Breast epithelium (tissue), 4 donors: ENCODE data around the gene TTC38. TPM values are rescaled to one million over a fixed set of nuclear protein-coding genes. Genes with fewer than 3 reads are reported as not detected.

Experiments used
- DNase-seq, 2 donors: peaks; one replicate each; pipeline ENCODE4 v3.0.0-alpha.2; 2019; ENCODE audit warnings: low spot score in 2 of 2
- H3K27ac ChIP-seq, 2 donors: fragments of 200-600 bp; sonication (generic) in 1 of 2; one replicate each; pipeline ENCODE4 v1.5.1; 2016 to 2019; ENCODE audit warnings: mild to moderate bottlenecking in 1 of 2
- H3K27me3 ChIP-seq, 2 donors: fragments of 200-600 bp; sonication (generic) in 1 of 2; one replicate each; pipeline versions ENCODE4 v1.5.1 to v1.6.0; 2017 to 2019; ENCODE audit warnings: control low read depth in 1 of 2, mild to moderate bottlenecking in 1 of 2
- H3K36me3 ChIP-seq: fragments of 200-600 bp; one replicate; pipeline ENCODE4 v1.5.1; 2019
- H3K4me1 ChIP-seq, 2 donors: fragments of 200-600 bp; sonication (generic); one replicate each; pipeline ENCODE4 v1.5.1; 2016 to 2019; ENCODE audit warnings: control low read depth in 1 of 2
- H3K4me3 ChIP-seq, 3 donors: fragments of 200-600 bp; sonication (generic); 1 replicate in 2 of 3; 2 replicates in 1 of 3; pipeline ENCODE4 v1.5.1; 2016 to 2019; ENCODE audit warnings: mild to moderate bottlenecking in 3 of 3, moderate library complexity in 2 of 3
- H3K9me3 ChIP-seq, 2 donors: fragments of 200-600 bp; sonication (generic) in 1 of 2; one replicate each; pipeline ENCODE4 v1.5.1; 2016 to 2019; ENCODE audit warnings: control low read depth in 1 of 2
- CTCF ChIP-seq, 3 donors: fragments of 450-650 bp; IDR thresholded peaks; one replicate each; pipeline ENCODE4 v1.5.1; 2016 to 2017; ENCODE audit warnings: antibody characterized with exemption in 3 of 3, mild to moderate bottlenecking in 3 of 3, moderate library complexity in 3 of 3
- POLR2A ChIP-seq: fragments of 450-650 bp; IDR thresholded peaks from one replicate; pipeline ENCODE4 v1.6.1; 2016; ENCODE audit warnings: antibody characterized with exemption, mild to moderate bottlenecking, moderate library complexity
- POLR2AphosphoS5 ChIP-seq, 3 donors: sonication (generic); formaldehyde crosslinking; IDR thresholded peaks; one replicate each; pipeline ENCODE4 v1.6.1; 2017; ENCODE audit warnings: antibody characterized with exemption in 3 of 3
- intact Hi-C: fragments of 100-400 bp; cut with DNase I; formaldehyde crosslinking; loops from one replicate; pipeline ENCODE4 v1.15.1; 2023; ENCODE audit warnings: low total_unique reads
- total RNA-seq, 3 donors: library from RNA; depleted of rRNA; stranded (reverse); fragments of >200 nt; gene quantifications; one replicate each; pipeline ENCODE4 v1.1.0, GENCODE V29; 2016

The TTC38 gene
- total RNA-seq, 3 donors from 2014 or later, result 55.6 to 115 (median 82.3) TPM

- TF ChIP-seq POLR2AphosphoS5 (IDR thresholded peaks at IDR 0.05) (no peak), POLR2A (no peak), CTCF (IDR thresholded peaks at IDR 0.05) (no peak)
- Histone ChIP-seq H3K4me1 (no peaks in the 10 kb centered on the region), H3K36me3 (no peaks in the 10 kb centered on the region), H3K27me3 (no peaks in the 10 kb centered on the region), H3K4me3 (no peak overlapping the region), H3K27ac (no peak overlapping the region), H3K9me3 (no peaks in the 10 kb centered on the region)
- intact Hi-C loops, result no loop called here
- no peak for DNase-seq
Measured at GRCh38 chr22:46272762-46273431, 5.1 kb downstream of the TTC38 start.

GRCh38 chr22:46273432-46274148 lies 5.8 kb downstream of the TTC38 start:
- no peak for DNase-seq
- no peak overlapping the region for H3K4me3 ChIP-seq
- no peaks in the 10 kb centered on the region for H3K36me3 ChIP-seq
- no peak overlapping the region for H3K27ac ChIP-seq
- H3K27me3 ChIP-seq, result no peaks in the 10 kb centered on the region
- TF ChIP-seq CTCF (IDR thresholded peaks at IDR 0.05) (no peak), POLR2AphosphoS5 (IDR thresholded peaks at IDR 0.05) (no peak), POLR2A (no peak)
- H3K4me1 ChIP-seq, result no peaks in the 10 kb centered on the region
- no peaks in the 10 kb centered on the region for H3K9me3 ChIP-seq
- intact Hi-C loops, result no loop called here

- no peak for TF ChIP-seq CTCF (IDR thresholded peaks at IDR 0.05)
- TF ChIP-seq POLR2A, result no peak
- TF ChIP-seq POLR2AphosphoS5 (IDR thresholded peaks at IDR 0.05), result no peak
- no peak overlapping the region for H3K27ac ChIP-seq
- peaks cover 7% of the 10 kb centered on the region for H3K36me3 ChIP-seq
- no peaks in the 10 kb centered on the region for H3K27me3 ChIP-seq
- H3K4me3 ChIP-seq, result no peak overlapping the region
- no peak for DNase-seq
- H3K4me1 ChIP-seq, result no peaks in the 10 kb centered on the region
- no peaks in the 10 kb centered on the region for H3K9me3 ChIP-seq
- intact Hi-C loops, result no loop called here
Measured at GRCh38 chr22:46274381-46274780, 6.6 kb downstream of the TTC38 start.

GRCh38 chr22:46275455-46276122 lies 7.8 kb downstream of the TTC38 start:
- no peak overlapping the region for H3K27ac ChIP-seq
- no peaks in the 10 kb centered on the region for H3K4me1 ChIP-seq
- peaks cover 10% of the 10 kb centered on the region for H3K36me3 ChIP-seq
- H3K27me3 ChIP-seq, result no peaks in the 10 kb centered on the region
- intact Hi-C loops, result no loop called here
- no peak overlapping the region for H3K4me3 ChIP-seq
- H3K9me3 ChIP-seq, result no peaks in the 10 kb centered on the region
- no peak for TF ChIP-seq POLR2AphosphoS5 (IDR thresholded peaks at IDR 0.05)
- TF ChIP-seq CTCF (IDR thresholded peaks at IDR 0.05), result no peak
- TF ChIP-seq POLR2A, result no peak
- DNase-seq, result no peak

GRCh38 chr22:46276563-46276962 lies 8.8 kb downstream of the TTC38 start:
- Histone ChIP-seq H3K4me1 (no peaks in the 10 kb centered on the region), H3K27ac (no peak overlapping the region), H3K4me3 (no peak overlapping the region), H3K9me3 (no peaks in the 10 kb centered on the region), H3K36me3 (peaks cover 10% of the 10 kb centered on the region), H3K27me3 (no peaks in the 10 kb centered on the region)
- no peak for DNase-seq
- TF ChIP-seq POLR2A (no peak), CTCF (IDR thresholded peaks at IDR 0.05) (no peak), POLR2AphosphoS5 (IDR thresholded peaks at IDR 0.05) (no peak)
- intact Hi-C loops, result no loop called here
